GM18858 (cell line): ENCODE measurements around the gene DLL4.

Experiments
- ATAC-seq: cut with Tn5 transposase; IDR thresholded peaks from one replicate; pipeline ENCODE4 v1.9.1; 2021; ENCODE audit not compliant: unreplicated experiment

Gene DLL4

GRCh38 chr15:40906091-40906990 lies 22.8 kb upstream of the DLL4 start:
- ATAC-seq: peak; percentile 48

- ATAC-seq: no peak
Observed at GRCh38 chr15:40906991-40907802, 21.9 kb upstream of the DLL4 start.

- ATAC-seq: no peak
Observed at GRCh38 chr15:40908095-40908494, 21.0 kb upstream of the DLL4 start.

GRCh38 chr15:40909662-40910630 lies 19.2 kb upstream of the DLL4 start:
- no peak for ATAC-seq

GRCh38 chr15:40911141-40911540 lies 18.0 kb upstream of the DLL4 start:
- ATAC-seq: no peak

GRCh38 chr15:40911693-40912092 lies 17.4 kb upstream of the DLL4 start:
- ATAC-seq: no peak

- no peak for ATAC-seq
Observed at GRCh38 chr15:40912478-40912877, 16.7 kb upstream of the DLL4 start.

GRCh38 chr15:40914013-40914412 lies 15.1 kb upstream of the DLL4 start:
- no peak for ATAC-seq

- ATAC-seq: no peak
Observed at GRCh38 chr15:40914486-40914885, 14.7 kb upstream of the DLL4 start.

- ATAC-seq: no peak
Observed at GRCh38 chr15:40915116-40915661, 14.0 kb upstream of the DLL4 start.

GRCh38 chr15:40915679-40916078 lies 13.5 kb upstream of the DLL4 start:
- ATAC-seq: no peak

GRCh38 chr15:40917585-40917984 lies 11.6 kb upstream of the DLL4 start:
- ATAC-seq: no peak

- ATAC-seq: no peak
Observed at GRCh38 chr15:40918146-40918798, 10.9 kb upstream of the DLL4 start.

GRCh38 chr15:40918799-40919392 lies 10.2 kb upstream of the DLL4 start:
- ATAC-seq: no peak

GRCh38 chr15:40921949-40922607 lies 7.1 kb upstream of the DLL4 start:
- no peak for ATAC-seq

GRCh38 chr15:40922608-40923005 lies 6.5 kb upstream of the DLL4 start:
- no peak for ATAC-seq

- ATAC-seq: no peak
Observed at GRCh38 chr15:40923551-40923950, 5.6 kb upstream of the DLL4 start.

- no peak for ATAC-seq
Observed at GRCh38 chr15:40925495-40925862, 3.7 kb upstream of the DLL4 start.
